HG02943 (cell line): Measurements from ENCODE around the gene CNOT11.

Source experiments
- ATAC-seq: cut with Tn5 transposase; IDR thresholded peaks from one replicate; pipeline ENCODE4 v1.9.1; 2021; ENCODE audit warnings: mild to moderate bottlenecking, low read depth, moderate library complexity; ENCODE audit not compliant: unreplicated experiment

The CNOT11 gene

DNA sequence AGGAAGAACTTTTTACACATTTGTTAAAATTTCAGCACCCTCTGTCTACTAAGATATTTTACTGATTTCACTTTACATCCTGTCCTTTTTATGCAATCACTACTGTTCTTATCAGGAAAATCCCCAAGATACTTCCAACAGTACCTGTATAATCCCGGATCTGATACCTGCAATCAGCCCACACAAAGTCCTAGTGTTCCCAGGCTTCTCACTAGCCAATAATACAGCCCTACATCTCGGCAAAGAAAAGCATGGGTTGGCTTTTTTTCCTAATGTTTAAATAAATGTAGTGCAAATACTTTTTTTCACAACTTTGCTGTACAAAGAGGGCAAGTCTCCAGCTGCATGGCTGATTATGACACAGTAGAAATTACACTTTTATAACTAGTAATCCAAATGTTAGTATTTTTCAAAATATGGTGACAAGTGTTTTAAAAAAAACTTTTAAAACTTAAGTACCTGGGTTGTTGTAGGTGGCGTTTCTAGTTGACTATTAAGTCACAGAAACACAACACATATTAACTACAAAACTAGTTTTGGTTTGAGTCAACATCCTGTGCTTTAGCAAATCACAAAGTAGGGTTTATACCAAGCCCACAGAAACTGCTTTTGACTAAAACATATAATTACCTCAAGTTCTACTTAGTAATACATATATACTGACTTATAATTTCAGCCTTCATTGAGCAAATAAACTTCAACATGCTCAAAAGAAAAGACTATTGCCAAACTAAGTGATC lies 19.5 kb downstream of the CNOT11 start:
- ATAC-seq: peak; percentile 58

DNA sequence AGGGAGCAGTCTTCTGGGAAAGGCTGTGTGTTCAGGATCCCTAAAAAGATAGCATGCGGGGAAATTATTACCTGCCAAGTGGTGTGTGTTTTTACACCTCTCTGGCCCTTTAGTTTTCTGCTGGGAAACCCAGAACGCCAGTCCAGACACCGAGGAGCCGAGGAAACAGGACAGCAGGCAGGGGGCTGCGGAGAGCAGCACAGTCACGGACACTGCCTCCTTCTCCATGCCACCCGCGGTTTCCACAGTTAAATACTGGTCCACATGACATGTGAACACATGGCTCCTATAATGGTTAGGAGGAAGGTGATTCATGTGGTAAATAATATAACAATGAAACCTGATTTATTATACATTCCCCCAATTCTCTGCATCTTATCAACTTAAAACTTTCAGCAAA lies 20.4 kb downstream of the CNOT11 start:
- ATAC-seq: no peak

DNA sequence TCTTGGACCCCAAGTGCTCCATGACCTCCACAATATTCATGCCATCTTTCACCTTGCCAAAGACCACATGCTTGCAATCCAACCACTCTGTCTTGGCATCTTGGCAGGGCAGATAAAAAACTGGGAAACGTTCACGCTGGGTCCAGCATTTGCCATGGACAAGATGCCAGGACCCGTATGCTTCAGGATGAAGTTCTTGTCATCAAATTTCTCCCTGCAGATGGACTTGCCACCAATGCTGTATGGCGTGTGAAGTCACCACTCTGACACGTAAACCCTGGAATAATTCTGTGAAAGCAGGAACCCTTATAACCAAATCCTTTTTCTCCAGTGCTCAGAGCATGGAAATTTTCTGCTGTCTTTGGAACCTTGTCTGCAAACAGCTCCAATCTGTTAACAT lies 21.5 kb downstream of the CNOT11 start:
- ATAC-seq: no peak

DNA sequence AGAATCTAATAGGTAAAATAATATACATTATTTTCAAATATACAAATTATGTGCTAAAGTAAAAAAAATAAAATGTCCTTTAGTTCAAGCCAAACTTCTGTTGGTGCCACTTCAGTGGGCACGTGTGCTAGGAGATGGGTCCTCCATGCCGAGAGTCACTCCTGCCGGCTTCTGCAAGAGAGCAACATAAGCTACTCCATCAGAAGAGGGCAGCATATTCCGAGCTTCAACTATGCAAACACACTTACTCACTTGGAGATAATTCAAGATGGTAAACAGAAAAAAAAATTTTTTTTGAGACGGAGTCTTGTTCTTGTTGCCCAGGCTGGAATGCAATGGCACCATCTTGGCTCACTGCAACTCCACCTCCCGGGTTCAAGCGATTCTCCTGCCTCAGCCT lies 24.4 kb downstream of the CNOT11 start:
- no peak for ATAC-seq

DNA sequence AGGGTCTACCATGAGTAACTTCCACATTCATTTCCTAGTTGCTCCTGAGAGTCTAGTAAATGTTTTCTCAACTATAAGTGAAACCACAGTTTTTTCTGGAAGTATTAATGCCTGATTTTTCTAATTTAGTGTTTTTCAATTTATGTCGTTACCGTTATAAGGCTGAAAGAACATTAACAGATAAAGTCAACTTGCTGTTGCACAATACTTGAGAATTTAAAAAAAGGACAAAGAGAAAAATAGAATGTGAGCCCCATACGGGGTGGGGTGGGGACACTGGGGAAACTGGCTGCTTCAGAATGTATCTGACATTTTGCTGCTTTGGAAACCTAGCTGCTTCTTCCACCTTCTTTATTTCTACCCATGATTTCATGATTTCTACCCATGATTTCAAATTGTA lies 26.2 kb downstream of the CNOT11 start:
- no peak for ATAC-seq

DNA sequence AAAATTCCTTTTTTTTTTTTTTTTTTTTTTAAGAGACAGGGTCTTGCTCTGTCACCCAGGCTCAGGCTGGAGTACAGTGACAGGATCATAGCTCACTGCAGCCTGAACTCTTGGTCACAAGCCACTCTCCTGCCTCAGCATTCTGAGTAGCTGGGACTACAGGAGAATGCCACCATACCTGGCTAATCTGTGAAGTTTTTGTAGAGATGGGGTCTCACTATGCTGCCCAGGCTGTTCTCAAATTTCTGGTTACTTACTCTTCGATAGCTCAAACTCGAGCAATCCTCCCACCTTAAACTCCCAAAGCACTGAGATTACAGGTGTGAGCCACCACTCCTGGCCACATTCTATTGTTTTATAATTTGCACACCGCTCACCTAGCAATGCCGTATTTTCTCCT lies 28.8 kb downstream of the CNOT11 start:
- ATAC-seq: no peak

DNA sequence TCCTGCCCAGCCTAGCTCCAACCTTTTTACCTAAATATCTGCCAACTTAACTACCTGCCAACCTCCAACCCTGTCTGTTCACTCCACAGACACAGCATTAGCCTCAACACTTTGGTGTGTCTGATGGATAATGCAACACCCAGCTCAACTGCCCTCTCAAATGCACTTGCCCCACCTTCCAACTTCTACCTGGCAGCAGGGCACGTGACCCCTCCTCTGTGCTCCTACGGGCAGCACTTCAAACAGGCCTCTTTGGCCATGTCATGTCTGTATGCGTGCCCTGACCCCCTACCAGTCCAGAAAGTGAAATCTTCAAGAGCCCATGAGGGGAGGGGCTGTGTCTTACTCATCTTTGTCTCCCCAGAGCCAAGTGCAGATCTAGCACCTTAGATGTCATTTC lies 30.3 kb downstream of the CNOT11 start:
- ATAC-seq: no peak

DNA sequence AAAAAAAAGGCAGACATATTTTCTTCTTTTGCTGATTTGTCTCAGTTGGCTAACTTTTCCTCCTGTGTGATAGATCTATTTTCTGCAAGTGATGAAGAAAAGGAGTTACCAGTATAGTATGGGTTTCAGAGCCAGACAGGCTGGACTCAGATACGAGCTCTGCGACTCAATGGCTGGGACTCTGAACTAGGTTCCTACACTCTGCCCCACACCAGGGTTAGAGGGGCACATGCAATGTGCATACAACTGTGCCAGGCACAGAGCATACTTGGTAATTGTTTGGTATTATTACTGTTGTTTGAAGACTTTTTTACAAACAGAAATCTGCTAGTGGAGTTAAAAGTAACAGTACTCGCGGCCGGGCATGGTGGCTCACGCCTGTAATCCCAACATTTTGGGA lies 34.0 kb downstream of the CNOT11 start:
- no peak for ATAC-seq

DNA sequence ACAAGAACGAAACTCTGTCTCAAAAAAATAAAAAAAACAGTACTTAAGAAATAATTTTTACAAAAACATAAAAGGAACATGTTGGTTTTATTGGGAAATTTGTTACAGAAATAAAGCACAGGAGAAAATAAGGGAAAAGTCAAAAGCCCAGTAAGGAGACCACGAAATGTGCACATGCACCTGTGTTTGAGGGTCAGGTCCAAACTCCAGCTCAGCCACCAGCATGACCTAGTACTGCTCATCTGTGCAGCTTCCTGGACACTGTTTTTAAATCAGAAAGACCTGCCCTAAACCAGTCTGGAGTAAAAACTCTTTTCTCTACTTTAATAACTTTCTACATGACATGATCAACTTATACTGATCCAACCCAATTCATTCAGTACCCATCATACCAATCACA lies 34.6 kb downstream of the CNOT11 start:
- no peak for ATAC-seq

DNA sequence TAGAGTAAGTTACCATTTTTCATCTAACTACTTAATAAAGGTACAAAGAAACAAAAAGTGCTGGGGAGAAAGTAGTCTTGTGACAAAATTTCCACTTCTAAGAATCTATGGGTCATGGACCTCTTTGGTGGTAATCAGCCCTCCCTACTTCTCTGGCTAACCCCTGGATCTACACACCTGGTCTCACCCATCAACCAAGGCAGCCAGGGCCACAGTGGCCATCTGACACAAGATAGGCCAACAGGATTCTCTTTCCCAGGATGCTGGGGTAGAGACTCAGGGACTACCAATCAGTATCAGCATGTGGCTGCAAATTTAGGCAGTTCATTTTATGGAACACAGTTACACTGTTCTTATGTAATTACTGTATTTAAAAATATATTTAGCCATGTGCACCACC lies 38.0 kb downstream of the CNOT11 start:
- ATAC-seq: no peak

DNA sequence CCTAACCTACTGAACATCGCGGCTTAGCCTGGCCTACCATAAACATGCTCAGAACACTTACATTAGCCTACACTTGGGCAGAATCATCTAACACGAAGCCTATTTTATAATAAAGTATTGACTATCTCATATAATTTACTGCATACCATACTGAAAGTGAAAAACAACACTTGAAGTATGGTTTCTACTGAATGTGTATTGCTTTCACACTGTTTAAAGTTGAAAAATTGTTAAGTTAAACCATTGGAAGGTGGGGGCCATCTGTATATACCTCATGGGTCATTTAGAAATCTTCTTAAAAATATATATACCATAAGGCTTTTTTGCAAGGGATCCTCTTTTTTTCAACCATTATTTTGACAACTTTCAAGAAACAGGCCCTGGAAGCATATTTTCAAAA lies 39.3 kb downstream of the CNOT11 start:
- ATAC-seq: no peak

DNA sequence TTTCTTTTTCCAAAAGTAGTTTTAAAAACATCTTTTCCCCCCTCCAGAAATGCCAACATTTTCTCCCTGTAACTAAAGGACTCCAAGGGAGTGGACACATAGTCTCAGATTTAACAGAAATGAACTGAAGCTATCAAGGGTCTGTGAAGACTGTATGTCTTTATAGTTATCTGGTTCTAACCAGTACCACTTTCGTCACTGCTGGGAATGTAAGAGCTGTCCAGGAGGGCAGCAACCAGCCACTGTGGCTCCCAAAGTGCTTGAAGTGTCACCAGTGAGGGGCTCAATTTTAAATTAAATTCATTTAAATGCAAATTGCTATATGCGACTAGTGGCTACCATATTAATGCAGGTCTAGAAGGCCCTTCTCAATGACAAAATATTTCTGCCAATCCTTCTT lies 40.9 kb downstream of the CNOT11 start:
- ATAC-seq: no peak

DNA sequence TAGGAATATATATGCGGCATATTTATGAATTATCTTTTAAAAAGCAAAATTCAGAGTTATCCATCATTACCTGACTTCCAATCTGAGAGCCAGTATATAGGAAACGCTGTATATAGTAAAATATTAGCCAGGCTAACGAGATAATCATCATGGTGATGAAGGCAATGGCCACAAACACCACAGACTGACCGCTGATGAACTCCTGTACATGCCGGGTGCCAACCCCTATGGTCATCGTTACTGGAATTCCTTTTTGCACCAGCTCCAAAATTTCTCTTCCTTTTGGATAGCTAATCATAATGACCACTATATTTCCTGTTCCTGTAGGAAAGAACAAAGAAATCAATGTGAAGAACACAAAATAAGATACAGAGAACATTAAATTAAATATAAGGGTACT lies 42.2 kb downstream of the CNOT11 start:
- no peak for ATAC-seq

DNA sequence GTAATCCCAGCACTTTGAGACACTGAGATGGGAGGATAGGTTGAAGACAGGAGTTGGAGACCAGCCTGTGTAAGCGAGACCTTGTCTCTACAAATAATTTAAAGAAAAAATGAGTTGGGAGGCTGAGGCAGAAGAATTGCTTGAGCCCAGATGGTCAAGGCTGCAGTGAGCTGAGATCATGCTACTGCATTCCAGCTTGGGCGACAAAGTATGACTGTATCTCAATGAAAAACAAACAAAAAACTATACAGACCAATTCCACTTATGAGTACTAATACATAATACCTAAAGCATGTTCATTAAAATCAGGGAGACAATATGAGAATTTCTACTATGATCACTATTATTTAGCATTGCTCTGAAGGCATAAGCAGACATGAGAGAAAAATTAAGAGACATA lies 43.2 kb downstream of the CNOT11 start:
- ATAC-seq: no peak

DNA sequence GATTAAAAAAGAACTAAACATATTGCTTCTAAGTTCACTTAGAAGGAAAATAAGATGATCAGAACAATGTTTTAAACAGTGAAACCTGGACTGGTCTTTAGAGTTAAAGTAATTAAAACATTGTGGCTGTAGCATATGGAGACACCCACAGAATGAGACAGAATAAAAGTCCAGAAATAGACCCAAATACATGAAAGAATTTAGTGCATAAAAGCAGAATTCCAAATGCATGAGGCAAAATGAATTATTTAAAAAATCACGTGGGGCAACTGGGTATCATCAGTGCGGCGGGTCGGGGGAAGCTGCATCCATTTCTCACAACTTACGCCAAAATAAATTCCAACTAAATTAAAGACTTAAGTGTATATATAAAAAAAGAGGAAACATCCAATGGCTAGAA lies 43.7 kb downstream of the CNOT11 start:
- ATAC-seq: no peak

DNA sequence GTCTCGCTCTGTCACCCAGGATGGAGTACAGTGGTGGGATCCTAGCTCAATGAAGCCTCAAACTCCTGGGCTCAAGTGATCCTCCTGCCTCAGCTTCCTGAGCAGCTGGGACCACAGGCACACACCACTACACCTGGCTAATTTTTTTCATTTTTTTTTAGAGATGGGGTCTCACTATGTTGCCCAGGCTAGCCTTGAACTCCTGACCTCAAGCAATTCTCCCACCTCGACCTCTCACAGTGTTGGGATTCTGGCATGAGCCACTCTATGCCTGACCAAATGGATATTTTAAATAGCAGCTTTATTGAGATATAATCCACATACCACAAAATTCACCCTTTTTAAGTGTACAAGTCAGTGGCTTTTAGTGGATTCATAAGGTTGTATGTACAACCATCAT lies 44.7 kb downstream of the CNOT11 start:
- no peak for ATAC-seq

DNA sequence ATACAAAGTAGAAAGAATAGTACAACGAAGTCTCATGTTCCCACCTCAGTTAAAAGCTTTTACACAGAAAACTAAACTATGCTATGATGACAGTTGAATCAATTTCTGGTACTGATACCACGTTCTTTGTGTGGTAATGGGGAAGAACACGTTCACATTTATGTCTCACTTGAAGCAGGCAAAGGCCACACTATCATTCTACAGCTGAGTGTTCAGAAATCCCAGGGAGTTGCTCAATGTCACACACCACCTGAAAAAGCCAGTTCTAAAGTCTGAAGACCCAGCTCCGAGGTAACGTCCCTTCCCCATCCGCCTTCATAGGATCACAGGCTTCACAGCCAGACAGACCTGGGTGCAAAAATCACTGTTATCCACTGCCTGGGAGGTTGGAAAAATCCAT lies 46.9 kb downstream of the CNOT11 start:
- no peak for ATAC-seq

DNA sequence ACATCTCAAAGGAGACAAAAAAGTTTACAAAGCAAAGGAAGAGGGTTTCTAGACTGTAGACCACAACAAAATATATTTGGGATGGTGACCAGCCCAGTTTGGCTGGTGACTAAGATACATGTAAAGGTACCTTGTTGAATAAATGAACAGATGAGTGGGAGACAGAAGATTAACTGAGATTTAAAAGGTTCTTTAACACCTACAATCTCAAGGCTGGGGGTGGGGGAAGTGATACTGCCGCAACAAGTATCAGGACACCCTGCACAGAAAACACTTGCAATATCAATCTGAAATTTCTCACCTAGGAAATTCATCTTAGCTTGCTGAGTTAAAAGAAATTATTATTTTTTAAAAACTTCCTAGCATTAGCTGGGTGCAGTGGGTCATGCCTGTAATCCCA lies 47.5 kb downstream of the CNOT11 start:
- ATAC-seq: no peak

DNA sequence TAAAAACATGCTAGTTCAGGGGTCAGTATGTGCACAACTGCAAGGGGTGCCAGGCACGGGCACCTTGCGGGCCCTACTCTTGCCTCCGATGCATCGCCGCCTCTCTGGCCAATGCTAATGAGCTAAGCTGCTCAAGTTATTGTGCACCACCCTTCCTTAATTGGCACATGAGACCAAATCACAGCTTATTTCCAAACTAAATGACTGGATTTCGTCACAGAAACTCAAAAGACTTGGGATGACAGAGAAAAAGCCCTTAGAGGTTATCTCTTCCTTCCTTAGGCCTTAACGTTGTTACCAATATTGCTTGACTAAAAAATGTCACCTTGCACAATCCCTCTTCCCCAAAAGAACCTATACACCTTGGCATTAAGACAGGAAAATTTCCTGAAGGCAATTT lies 48.1 kb downstream of the CNOT11 start:
- no peak for ATAC-seq

DNA sequence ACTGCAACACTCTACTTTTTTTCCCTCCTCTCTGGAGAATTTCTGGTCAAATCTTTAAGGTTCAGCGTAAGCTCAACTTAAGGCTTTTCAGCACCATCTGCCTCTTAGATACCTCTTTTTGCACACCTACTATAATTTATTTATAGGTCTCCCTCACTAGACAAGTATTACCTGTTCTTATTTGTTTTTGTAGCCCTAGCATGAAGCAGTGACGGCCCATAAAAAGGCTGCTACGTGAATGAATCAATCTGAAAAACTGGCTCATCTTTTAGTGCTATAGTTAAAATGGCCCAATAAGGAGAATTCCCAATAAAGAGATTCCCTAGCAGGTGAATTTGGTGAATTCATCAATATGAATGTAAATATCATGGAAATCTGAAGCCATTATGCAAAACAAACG lies 49.3 kb downstream of the CNOT11 start:
- ATAC-seq: no peak

DNA sequence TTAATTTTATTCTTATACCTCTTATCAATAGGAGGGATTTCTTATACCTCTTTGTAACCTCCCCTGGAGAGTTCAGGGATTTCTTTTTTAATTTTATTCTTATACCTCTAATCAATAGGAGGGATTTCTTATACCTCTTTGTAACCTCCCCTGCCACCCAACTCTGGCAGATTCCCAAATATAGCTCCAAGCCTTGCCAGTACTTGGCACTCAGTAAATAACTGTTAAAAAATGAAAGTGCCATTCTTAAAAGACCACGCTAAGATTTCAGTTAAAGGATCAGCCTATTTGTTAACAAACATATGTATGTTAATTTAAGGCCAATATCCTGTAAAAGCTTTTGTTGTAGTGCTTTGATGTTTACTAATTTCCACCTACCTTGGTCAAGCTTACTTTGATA lies 51.0 kb downstream of the CNOT11 start:
- no peak for ATAC-seq

DNA sequence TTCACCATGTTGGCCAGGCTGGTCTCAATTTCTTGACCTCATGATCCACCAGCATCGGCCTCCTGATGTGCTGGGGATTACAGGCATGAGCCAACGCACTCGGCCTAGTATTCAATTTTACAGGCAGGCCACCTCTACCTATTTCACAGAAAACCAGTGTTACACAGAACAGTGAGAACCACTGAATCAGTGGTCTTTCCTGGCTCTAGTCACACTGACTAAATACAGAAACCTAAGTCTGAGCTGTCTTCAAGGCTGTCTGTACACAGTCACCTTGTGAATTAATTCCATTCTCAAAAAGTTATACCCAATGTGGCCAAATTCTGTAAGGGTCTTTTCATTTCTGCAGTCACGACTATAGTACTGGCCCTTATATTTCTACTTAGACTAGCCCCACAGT lies 52.3 kb downstream of the CNOT11 start:
- no peak for ATAC-seq

DNA sequence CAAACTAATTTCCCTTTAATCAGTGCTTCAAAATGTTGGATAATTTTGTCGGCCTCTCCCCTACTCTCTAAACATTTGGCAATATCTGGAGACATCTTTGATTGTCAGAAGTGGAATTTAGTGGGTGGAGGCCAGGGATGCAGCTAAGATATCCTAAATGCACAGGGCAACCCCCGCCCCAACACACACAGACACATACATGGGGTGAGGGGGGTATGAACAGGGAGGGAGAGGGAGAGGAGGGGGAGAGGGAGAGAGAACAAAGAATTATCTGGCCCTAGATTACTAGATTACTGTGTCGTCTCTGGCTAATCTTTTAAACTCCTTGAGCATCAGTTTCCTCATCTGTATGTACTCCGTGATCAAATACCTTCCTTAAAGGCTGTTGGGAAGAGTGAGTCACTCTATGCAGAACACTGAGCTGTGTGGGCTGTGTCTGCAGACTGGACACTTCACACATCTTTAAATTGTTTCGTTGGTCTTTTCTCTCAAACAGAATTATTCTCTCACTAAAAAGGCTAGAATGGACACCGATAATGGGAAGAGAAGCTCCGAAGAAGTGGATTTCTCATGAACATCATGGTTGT lies 52.9 kb downstream of the CNOT11 start:
- no peak for ATAC-seq
